HL-60/S4 treated with phorbol 12-myristate 13-acetate at 8.2 ng/mL for 4 days and 3 days (cell line): Measurements from ENCODE around the gene RSPO3.

Experiments used
- in situ Hi-C: fragments of 300-500 bp; cut with MboI; formaldehyde crosslinking; loops from 2 replicates; pipeline ENCODE4 v1.15.0; 2022; ENCODE audit warnings: low sequenced_read_pairs

The RSPO3 gene

DNA sequence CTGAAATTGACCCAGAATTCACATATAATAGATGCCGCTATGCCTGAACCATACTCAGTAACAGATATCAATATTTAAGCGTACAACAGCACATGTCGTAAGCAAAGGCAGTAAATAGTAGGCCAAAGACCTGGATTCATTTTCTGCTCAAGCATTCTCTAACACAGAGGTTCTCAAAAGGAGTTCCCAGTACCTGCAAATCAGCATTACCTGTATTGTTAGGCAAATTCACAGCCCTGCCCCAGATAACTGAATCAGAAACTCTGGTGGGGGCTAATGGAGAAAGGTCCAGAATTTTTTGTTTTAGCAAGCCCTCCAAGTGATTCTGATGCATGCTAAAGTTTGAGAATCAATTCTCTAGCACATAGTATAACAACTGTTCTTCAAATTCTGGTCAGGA, 36.0 kb downstream of the RSPO3 start:
- in situ Hi-C loops = no loop called here

DNA sequence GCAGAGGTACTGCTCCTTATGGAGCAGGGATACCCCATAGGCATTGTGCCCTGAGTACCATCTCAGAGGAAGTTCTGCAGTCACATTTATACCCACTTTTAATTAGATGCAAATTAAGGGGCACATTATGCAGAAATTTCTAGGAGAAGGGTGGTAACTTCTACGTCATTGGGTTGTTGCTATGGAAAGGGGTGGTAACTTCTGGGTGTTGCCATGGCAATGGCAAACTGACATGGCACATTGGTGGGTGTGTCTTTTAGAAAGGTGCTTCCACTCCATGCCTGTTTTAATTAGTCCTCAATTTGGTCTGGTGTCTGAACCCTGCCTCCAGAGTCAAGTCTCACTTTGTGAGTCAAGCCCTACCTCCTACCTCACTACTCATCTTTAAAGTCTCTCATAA, 42.0 kb downstream of the RSPO3 start:
- in situ Hi-C loops = no loop called here

- in situ Hi-C loops = no loop called here
Observed at GRCh38 chr6:127162836-127163235, 44.4 kb downstream of the RSPO3 start.

GRCh38 chr6:127164036-127164435, 45.6 kb downstream of the RSPO3 start:
- in situ Hi-C loops = no loop called here

- in situ Hi-C loops = no loop called here
Observed at GRCh38 chr6:127164565-127164964, 46.1 kb downstream of the RSPO3 start.

- in situ Hi-C loops = no loop called here
Observed at GRCh38 chr6:127173156-127173940, 54.9 kb downstream of the RSPO3 start.

DNA sequence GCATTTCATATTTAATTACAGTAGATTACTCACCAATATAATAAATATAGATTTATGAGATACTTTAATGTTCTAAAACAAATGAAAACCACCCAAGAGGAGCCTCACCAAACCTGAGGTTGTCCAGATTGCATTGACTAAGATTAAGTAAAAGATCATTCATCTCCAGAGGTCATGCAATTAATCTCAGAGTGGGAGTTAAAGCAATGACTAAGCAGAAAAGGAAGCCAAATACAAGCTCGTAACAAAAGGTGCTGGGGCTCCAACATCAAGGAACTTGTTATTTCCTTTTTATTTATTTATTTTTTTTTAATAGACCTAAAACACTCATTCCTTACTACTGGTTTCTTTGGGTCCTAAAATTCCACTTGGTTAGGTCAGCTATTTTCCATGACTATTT, 57.7 kb downstream of the RSPO3 start:
- in situ Hi-C loops = no loop called here

DNA sequence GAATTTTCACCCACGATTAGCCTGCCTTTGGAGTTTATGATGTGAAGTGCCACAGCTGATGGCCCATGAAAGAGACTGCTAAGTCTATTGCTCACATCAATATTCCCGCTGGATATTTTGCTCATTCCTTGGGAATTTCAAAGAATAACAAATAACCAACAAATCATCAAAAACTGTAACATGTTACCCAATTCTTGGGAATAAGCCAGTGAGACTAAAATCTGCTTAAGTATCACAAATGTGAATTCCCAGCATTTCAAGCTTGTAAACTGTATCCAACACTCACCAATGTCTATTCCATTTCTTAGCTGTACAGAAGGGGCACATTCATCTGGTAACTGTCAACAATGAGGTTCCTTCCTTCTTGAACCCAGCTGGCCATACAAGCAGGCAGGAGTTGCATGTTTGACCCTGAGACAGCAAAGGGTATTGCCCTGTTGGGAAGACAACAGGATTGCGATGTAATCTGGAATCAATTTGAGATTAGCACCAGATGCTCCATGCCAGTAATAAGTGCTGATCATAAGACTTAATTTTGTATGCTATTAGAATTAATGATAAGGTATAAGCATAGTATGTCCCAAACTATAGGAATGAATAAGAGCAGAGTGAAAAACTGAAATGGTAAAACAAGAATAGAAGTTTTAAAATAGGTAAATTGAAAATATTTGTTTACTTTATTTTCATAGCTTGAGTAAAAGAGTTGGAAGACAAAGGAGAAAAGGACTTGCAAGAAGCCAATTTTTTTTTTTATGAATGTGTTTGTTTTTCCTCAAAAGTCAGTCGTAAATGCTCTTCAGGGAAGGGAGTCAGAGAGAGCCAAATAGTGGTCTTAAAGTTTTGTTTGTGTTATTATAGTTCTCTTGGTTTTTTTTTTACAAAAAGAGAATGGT, 58.8 kb downstream of the RSPO3 start:
- in situ Hi-C loops = no loop called here

GRCh38 chr6:127177923-127178231, 59.4 kb downstream of the RSPO3 start:
- in situ Hi-C loops = no loop called here

- in situ Hi-C loops = no loop called here
Observed at GRCh38 chr6:127178746-127179145, 60.3 kb downstream of the RSPO3 start.

GRCh38 chr6:127180426-127180825, 62.0 kb downstream of the RSPO3 start:
- in situ Hi-C loops = no loop called here

GRCh38 chr6:127182501-127182900, 64.0 kb downstream of the RSPO3 start:
- in situ Hi-C loops = no loop called here

- in situ Hi-C loops = no loop called here
Observed at GRCh38 chr6:127185437-127185995, 67.0 kb downstream of the RSPO3 start.

DNA sequence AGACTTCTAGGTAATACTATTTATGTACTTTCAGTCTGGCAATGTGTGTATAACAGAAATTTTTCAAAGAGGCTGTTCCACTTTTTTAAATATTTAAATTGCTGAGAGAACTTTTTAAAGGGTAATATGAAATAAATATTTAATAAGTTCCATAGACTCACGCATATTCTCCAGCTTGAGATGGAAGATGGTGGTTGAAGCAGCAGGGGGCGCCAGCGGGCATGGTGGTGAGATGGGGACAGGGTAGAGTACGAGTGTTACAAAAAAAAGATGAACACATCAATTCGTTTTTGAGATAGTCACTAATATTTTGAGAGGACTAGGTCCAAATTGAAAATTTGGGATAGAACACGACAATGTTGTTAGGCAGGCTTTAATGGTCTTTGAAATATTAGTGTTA, 68.4 kb downstream of the RSPO3 start:
- in situ Hi-C loops = no loop called here

- in situ Hi-C loops = no loop called here
Observed at GRCh38 chr6:127188744-127189143, 70.3 kb downstream of the RSPO3 start.

GRCh38 chr6:127190552-127190951, 72.1 kb downstream of the RSPO3 start:
- in situ Hi-C loops = no loop called here

GRCh38 chr6:127191716-127192115, 73.2 kb downstream of the RSPO3 start:
- in situ Hi-C loops = no loop called here

GRCh38 chr6:127192911-127193541, 74.6 kb downstream of the RSPO3 start:
- in situ Hi-C loops = no loop called here

GRCh38 chr6:127195833-127196232, 77.4 kb downstream of the RSPO3 start:
- in situ Hi-C loops = no loop called here

DNA sequence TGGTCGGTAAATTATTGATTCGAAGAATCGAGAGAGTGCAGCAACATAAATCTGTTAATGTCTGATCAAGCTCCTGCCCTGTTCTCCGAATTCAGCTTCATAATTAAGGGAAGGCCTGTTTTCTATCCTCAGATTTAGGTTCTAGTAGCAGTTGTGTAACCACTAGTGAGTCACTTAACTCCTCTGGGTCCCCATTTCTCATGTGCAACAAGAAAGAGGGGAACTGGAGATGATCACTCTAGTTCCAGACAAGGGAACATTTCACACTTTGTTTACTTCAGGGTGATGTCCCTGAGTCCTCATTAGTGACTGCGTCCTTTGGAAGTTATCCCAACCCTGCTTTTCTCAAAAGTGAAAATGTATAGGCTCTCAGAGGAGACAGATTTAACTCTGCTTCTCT, 80.1 kb downstream of the RSPO3 start:
- in situ Hi-C loops = no loop called here

DNA sequence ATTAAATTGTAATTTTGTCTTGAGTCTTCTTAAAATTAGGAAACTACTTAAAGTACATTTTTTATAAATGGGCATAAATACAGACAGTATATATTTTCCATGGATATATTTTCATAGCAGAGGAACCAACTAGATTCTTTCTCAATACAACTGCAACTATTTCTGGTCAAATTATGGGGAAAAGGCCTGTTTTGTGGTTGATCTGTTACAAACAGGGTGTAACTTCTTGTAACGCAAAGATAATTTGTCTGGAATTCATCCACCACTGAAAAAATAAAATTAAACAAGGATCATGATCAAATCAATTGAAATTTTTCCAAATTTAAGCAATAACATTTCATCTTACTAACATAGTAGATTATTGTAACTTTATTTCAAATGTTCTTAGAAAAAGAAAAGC, 81.0 kb downstream of the RSPO3 start:
- in situ Hi-C loops = no loop called here

- in situ Hi-C loops = no loop called here
Observed at GRCh38 chr6:127200114-127200513, 81.6 kb downstream of the RSPO3 start.
